Measurements from ENCODE around the gene CACNA1F.

The CACNA1F gene

DNA sequence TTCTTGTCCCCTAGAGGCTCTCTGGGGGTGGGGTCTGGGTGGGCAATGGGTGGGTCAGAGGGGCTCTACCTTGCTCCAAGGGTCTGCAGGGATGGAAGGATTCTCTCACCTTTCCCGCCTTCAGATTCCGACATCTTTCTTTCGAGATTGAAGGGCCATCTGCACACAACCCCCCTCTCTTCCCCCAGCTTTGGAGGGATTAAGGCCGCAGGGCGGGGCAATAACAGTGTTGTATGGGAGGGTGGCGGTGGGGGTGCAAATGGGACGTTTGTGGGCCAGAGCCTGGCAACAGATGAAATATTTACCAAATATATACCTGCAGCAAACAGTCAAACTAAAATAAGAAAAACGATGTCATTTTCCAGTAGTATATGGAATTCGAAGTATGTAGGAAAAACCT lies at the start of gene CACNA1F:
Gene CACNA1F (minus strand): TSS at position 165 of the 400 bp plus-strand sequence. CDS start 31 bp downstream, at position 134.
- DNase-seq, result no peak

- no peak for DNase-seq
These were observed 49.5 kb upstream of the CACNA1F start for GRCh38 chrX:49282647-49283011.

GRCh38 chrX:49278081-49278480 lies 44.9 kb upstream of the CACNA1F start:
- DNase-seq, result no peak

- no peak for DNase-seq
These were observed 44.3 kb upstream of the CACNA1F start for GRCh38 chrX:49277535-49277830.

- no peak for DNase-seq
These were observed 43.8 kb upstream of the CACNA1F start for GRCh38 chrX:49276671-49277534.

DNA sequence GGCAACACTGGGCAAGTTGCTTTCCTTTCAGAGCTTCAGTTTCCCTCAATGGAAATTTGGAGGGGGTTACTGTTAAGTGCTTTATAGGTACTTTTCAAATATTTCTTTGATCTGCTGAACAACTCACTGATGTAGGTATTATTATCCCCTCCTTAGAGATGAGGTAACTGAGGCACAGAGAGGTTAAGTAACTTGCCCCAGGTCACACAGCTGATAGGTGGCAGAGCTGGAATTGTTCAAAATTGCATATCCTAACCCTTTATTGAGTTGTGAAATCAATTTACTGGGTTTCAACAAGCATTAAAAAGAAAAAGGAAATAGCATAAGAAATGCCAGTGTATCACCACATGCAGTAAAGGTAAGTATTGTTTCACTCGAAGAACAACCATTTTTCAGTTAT lies 43.1 kb upstream of the CACNA1F start:
- DNase-seq, result no peak

GRCh38 chrX:49273181-49273727 lies 40.1 kb upstream of the CACNA1F start:
- no peak for DNase-seq

GRCh38 chrX:49272421-49272820 lies 39.3 kb upstream of the CACNA1F start:
- DNase-seq, result no peak

DNA sequence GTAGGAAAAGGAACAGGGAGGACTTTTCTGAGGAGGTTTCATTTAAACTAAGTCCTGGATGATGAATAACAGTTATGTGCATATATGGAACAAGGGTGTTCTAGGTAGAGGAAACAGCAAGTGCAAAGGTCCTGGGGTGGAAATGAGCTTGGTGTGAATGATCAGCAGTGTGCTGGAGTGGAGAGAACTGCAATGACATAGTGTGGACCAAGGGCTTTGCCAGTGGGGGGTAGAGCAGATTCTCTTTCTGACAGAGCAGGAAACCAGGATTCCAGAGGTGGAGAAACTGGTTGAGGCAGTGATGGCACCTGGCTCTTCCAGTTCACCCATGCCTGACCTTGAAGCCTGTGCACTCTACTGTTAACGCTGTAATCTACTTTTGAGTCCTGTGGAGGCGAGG lies 38.2 kb upstream of the CACNA1F start:
- DNase-seq, result no peak

- DNase-seq, result no peak
These were observed 37.2 kb upstream of the CACNA1F start for GRCh38 chrX:49270249-49270921.

DNA sequence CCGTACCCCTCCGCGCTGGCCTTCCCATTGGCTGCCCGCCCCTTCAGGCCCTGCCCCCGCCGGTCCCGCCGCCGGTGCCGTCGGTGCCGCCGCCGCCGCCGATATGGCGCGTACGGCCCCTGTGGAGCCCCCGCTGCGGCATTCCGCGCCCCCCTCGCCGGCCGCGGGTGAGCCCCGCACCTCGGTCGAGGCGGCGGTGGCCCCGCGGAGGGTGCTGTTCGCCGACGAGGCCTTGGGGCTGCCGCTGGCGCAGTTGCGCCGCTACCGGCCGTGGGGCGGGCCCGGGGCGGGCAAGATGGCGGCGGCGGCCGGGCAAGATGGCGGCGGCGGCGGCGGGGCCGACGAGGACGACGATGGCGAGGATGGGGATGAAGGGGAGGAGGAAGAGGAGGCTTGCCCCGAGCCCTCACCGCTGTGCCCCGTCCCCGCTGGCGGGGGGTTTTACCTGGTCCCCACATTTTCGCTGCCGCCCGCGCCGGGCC lies 36.7 kb upstream of the CACNA1F start, which contains the start of gene PPP1R3F:
Gene PPP1R3F (plus strand): TSS at position 27 of the 482 bp plus-strand sequence. CDS start 77 bp downstream, at position 104.
- no peak for DNase-seq

DNA sequence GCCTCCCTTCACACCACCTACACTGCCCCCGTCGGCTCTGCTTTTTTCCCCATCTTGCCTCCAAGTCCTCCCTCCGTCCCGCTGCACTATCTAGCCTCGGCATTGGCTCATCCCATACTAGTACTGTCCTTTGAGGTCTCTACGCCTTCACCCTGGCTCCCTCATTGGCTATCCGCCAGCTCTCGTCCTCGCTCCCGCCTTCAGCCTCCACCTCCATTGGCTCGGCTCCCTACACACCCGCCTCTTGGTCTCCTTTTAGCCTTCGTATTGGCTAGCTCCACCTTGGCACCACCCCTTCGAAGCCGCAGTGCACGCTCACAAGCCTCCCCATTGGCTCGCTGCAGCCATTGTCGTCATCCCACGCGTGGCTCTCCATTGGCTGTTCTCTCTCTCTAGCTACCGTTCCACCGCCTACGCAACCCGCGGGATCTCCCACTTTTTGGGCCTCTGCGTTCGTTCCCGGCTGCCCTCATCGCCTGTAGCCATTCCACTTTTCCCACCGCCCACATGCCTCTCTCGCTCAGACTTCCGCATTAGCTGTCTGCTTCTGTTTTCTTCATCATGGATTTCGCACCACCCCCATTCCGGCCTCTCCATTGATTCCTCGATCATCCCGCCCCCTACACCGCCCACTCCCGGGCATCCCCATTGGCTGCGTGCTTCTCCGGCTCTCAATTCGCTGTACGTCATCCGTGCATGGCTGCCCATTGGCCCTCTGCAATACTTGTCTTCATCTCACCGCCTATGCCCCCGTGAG lies 36.0 kb upstream of the CACNA1F start:
- peak; percentile 90 for DNase-seq

DNA sequence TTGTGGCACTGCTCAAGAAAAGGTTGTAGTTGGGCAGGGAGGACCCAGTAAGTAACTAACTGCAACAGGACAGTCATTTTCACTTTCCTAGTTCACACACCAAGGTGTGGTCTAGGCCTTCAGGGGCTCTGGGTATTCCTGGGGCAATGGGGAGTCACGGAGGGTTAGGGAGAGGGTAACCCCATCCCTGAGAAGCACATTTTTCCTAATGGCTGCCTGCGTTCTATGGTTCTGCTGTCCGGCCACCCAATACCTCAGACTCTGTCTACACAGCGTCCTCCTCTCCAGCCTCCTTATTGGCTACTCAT lies 35.5 kb upstream of the CACNA1F start:
- no peak for DNase-seq

DNA sequence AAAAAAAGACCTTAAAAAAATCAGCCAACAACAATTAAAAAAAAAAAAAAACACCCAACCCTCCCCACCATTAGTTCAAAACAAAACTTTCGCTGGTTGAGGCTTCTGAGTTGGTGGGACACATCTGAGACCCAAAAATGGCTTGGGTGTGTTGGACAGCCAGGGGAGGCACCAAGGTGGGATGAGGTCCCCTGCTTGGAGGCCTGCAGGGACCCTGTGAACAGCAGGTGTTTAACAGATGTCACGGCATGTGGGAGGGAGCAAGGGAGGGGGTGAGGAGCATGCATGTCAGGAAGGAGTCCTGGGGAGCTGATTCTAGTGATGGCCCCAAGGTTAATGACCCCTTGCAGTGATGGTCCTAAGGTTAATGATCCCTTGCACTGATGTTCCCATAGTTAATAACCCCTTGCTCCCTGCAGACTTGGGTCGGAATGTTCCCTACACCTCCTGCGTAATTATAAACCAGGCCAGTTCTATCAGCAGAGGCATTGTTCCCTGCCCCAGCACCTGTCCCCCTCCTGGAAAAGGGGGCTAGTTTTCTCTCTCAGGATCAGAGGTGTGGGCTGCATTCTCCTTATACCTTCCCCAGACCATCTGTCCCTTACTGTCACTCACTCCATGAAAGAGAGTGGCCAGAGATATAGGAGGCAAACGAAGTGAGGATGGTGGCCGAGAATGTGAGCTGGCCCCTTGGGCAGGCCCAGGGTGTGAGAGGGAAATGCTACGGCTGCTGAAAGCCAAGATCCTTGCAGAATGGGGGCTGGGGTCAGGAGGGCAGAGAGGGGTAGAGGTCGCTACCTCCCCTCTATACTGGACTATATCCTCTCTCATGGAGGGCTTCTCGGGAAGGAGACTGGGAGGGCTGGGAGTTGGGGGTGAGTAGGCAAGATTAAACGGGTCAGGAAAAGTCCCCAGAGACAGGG lies 33.6 kb upstream of the CACNA1F start:
- peak; percentile 1 for DNase-seq

- DNase-seq, result no peak
These were observed 31.3 kb upstream of the CACNA1F start, which contains the start of gene FOXP3 for GRCh38 chrX:49264460-49264859. FOXP3 (minus strand) TSS chrX:49264710; CDS start chrX:49258505, 6,205 bp downstream.

- no peak for DNase-seq
These were observed 30.5 kb upstream of the CACNA1F start for GRCh38 chrX:49263631-49264030.

DNA sequence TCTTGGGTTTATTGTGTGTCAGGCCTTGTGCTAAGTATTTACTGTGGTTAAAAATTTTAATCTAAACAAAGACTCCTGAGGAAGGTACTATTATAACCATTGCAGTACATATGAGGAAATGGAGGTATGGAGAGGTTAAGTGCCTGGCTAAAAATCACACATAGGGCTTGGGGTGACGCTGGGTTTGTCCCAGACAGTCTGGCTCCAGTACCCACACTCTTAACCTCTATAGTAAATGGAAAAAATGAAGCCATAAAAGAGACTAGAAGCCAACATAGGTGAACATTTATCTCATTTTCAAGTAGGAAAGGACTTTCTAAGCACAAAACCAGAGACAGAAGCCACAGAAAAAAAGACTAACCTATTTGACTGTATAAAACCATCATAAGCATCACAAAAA lies 29.5 kb upstream of the CACNA1F start:
- no peak for DNase-seq

DNA sequence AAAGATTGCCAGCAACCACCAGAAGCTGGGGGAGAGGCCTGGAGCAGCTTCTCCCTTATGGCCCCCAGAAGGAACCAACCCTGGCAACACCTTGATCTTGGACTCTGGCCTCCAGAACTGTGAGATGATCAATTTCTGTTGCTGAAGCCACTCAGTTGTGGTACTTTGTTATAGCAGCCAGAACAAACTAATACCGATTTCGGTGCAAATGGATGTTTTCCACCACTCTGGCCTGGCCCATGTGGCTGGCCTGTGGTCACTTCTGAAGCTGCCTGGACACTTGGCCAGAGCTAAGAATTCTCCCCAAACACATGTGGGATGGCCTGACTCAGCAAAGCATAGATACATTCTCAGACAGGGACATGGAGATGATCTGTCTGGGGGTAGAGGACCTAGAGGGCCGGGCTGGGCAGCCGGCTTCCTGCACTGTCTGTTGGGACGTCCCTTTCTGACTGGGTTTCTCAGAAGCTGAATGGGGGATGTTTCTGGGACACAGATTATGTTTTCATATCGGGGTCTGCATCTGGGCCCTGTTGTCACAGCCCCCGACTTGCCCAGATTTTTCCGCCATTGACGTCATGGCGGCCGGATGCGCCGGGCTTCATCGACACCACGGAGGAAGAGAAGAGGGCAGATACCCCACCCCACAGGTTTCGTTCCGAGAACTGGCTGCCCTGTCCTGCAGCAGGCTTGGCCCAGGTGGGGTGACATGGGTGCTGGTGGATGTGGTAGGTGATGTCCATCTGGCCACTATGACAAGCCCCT lies 27.3 kb upstream of the CACNA1F start:
- DNase-seq, result no peak

GRCh38 chrX:49258749-49259124 lies 25.6 kb upstream of the CACNA1F start:
- no peak for DNase-seq

DNA sequence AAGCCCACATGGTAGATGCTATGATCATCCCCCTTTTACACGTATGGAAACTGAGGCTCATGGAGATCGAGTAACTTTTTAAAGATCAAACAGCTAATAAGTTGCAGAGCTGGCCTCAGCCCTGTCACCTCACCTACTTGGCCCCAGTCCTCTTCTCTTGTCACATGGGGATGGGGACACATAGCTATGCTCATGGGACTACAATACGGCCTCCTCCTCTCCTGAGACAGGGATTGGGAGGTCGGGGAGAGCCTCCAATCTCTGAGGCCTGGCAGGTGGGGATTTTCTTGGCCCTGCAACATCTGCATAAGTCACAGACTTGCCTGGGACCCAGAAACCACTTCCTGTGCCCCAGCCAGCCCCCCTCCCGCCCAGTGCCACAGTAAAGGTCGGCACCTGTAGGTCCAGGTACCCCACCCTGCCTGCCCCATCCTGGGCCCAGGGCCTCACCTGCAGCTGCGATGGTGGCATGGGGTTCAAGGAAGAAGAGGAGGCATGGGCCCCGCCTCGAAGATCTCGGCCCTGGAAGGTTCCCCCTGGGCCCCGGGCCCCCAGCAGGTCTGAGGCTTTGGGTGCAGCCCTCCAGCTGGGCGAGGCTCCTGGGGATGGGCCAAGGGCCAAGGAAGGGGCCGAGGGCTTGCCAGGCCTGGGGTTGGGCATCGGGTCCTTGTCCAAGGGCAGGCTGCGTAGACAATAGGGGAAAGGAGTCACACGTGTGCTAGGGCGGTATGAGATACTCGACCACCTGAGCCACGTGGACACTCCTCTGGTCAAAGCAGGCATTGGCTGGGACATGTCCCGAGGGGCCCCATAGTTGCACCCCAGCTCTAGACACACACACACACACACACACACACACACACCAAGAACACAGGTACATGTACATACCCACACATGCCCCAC lies 25.0 kb upstream of the CACNA1F start:
- no peak for DNase-seq

Measured in NCI-H2171 (cell line).